WERI-Rb-1 (cell line): ENCODE data around the gene ACVR1B.

Experiments used
- DNase-seq: peaks from one replicate; pipeline ENCODE4 v3.0.0-alpha.2; 2020
- H3K27ac ChIP-seq: fragments of 250-450 bp; sonication (Bioruptor Pico); 2 replicates; pipeline ENCODE4 v1.5.1; 2020; ENCODE audit warnings: mild to moderate bottlenecking, moderate library complexity
- H3K27me3 ChIP-seq: fragments of 250-450 bp; sonication (Bioruptor Pico); 2 replicates; pipeline ENCODE4 v1.5.1; 2021; ENCODE audit warnings: mild to moderate bottlenecking, low read depth, moderate library complexity; ENCODE audit not compliant: insufficient read depth, severe bottlenecking
- H3K36me3 ChIP-seq: fragments of 250-450 bp; sonication (Bioruptor Pico); 2 replicates; pipeline ENCODE4 v1.5.1; 2020; ENCODE audit warnings: mild to moderate bottlenecking, moderate library complexity
- H3K4me3 ChIP-seq: 2 replicates; pipeline ENCODE4 v1.5.1; 2011; ENCODE audit warnings: low read depth, mild to moderate bottlenecking, control low read depth, low read length
- H3K9me3 ChIP-seq: fragments of 250-450 bp; sonication (Bioruptor Pico); 2 replicates; pipeline ENCODE4 v1.5.1; 2021; ENCODE audit warnings: mild to moderate bottlenecking, moderate library complexity; ENCODE audit not compliant: severe bottlenecking
- CTCF ChIP-seq: IDR thresholded peaks from 2 replicates; pipeline ENCODE4 v1.5.1; 2011; ENCODE audit warnings: low read depth, mild to moderate bottlenecking, control low read depth, inconsistent platforms, low read length

Gene ACVR1B

GRCh38 chr12:52019113-52019770, 67.7 kb downstream of the ACVR1B start:
- DNase-seq: no peak
- no peak for TF ChIP-seq CTCF
- no peaks in the 10 kb centered on the region for H3K27me3 ChIP-seq

DNA sequence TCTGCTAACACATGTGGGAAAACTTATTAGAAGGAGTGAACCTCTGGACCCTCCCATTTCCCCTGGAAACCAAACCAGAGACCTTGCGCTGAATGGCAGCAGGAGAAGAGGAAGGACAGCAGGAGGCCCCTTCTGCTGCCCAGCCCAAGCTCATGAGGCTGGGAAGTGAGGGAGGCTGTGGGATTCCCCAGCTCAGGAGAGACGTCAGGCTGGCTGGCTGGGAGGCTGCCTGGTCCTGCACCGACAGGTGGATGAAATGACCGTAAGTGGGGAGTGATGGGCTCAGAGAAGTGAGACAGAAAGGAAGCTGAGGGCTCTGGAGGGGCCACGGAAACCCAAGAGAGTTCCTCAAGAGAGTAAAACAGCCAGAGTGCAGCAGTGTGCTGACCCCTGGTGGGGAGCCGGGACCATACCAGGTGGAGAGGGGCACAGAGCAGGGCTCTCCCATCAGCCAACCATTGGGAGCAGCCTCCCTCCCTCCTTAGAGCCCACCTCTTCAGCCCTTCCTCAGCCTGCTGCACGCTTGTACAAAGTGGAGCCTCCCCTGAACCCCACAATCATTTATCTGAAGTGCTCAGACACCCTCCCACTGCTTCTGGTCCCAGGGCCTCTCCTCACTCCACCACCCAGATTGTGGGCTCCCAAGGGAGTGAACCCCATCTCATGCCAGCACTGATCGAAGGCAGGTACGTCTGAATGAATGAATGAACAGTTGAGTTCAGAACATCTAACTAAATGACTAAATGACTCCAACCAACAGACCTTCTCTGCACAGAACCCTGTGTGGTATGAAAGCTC, 69.2 kb downstream of the ACVR1B start:
- H3K27me3 ChIP-seq: no peaks in the 10 kb centered on the region
- H3K36me3 ChIP-seq: no peaks in the 10 kb centered on the region
- H3K27ac ChIP-seq: no peak overlapping the region
- DNase-seq: peak; percentile 81
- no peaks in the 10 kb centered on the region for H3K9me3 ChIP-seq
- H3K4me3 ChIP-seq: no peak overlapping the region
- peak; percentile 97 for TF ChIP-seq CTCF

More at GRCh38 chr12:52019113-52019770, 67.7 kb downstream of the ACVR1B start:
- Histone ChIP-seq H3K9me3 (no peaks in the 10 kb centered on the region), H3K27ac (no peak overlapping the region), H3K36me3 (0 out of 2 replicates have a peak, but pooled peaks cover 1% of the 10 kb centered on the region), H3K4me3 (no peak overlapping the region)

- no peaks in the 10 kb centered on the region for H3K27me3 ChIP-seq
- no peak overlapping the region for H3K27ac ChIP-seq
- no peak for TF ChIP-seq CTCF
- DNase-seq: peak; percentile 72
- H3K36me3 ChIP-seq: no peaks in the 10 kb centered on the region
- peak overlapping the region; percentile 65 for H3K4me3 ChIP-seq
- H3K9me3 ChIP-seq: no peaks in the 10 kb centered on the region
These were observed 71.3 kb downstream of the ACVR1B start for GRCh38 chr12:52022841-52023181.

GRCh38 chr12:52023182-52023975, 71.9 kb downstream of the ACVR1B start:
- no peaks in the 10 kb centered on the region for H3K9me3 ChIP-seq
- H3K36me3 ChIP-seq: no peaks in the 10 kb centered on the region
- TF ChIP-seq CTCF: peak; percentile 94
- H3K27ac ChIP-seq: 0 out of 2 replicates have a peak overlapping the region, but pooled peaks have one; percentile 2
- H3K4me3 ChIP-seq: peak overlapping the region; percentile 65
- DNase-seq: peak; percentile 92
- no peaks in the 10 kb centered on the region for H3K27me3 ChIP-seq

- H3K4me3 ChIP-seq: 0 out of 2 replicates have a peak overlapping the region, but pooled peaks have one; percentile 65
- H3K9me3 ChIP-seq: no peaks in the 10 kb centered on the region
- H3K27ac ChIP-seq: no peak overlapping the region
- TF ChIP-seq CTCF: no peak
- DNase-seq: no peak
- no peaks in the 10 kb centered on the region for H3K36me3 ChIP-seq
- H3K27me3 ChIP-seq: no peaks in the 10 kb centered on the region
These were observed 72.6 kb downstream of the ACVR1B start for GRCh38 chr12:52023976-52024688.
